H9 (cell line): ENCODE data around the gene ZNF503. TPM values are rescaled to one million over a fixed set of nuclear protein-coding genes. Genes with fewer than 3 reads are reported as not detected.

Experiments used
- DNase-seq: peaks from one replicate; pipeline ENCODE4 v3.0.0-alpha.2; 2017
- H2AFZ ChIP-seq: one replicate; pipeline ENCODE4 v1.6.1; 2013; ENCODE audit warnings: mild to moderate bottlenecking, low read length, control low read depth, moderate library complexity
- H2AK5ac ChIP-seq: 2 replicates; pipeline ENCODE4 v1.6.1; 2013; ENCODE audit warnings: low read length, control low read depth, mixed read lengths; ENCODE audit not compliant: insufficient read length
- H2BK120ac ChIP-seq: one replicate; pipeline ENCODE4 v1.6.1; 2013; ENCODE audit warnings: low read depth, mild to moderate bottlenecking, low read length, control low read depth, inconsistent platforms; ENCODE audit not compliant: poor library complexity, severe bottlenecking
- H2BK12ac ChIP-seq: 2 replicates; pipeline ENCODE4 v1.6.1; 2013; ENCODE audit warnings: low read length, control low read depth, mixed read lengths, low read depth; ENCODE audit not compliant: insufficient read length
- H2BK15ac ChIP-seq: 2 replicates; pipeline ENCODE4 v1.6.1; 2013; ENCODE audit warnings: low read depth, low read length, control low read depth
- H2BK20ac ChIP-seq: one replicate; pipeline ENCODE4 v1.6.1; 2013; ENCODE audit warnings: low read depth, mild to moderate bottlenecking, low read length, control low read depth, inconsistent platforms; ENCODE audit not compliant: poor library complexity, severe bottlenecking
- H2BK5ac ChIP-seq: 2 replicates; pipeline ENCODE4 v1.6.1; 2013; ENCODE audit warnings: low read length, control low read depth, mixed read lengths; ENCODE audit not compliant: insufficient read length
- H3K14ac ChIP-seq: 2 replicates; pipeline ENCODE4 v1.6.1; 2013; ENCODE audit warnings: low read length, control low read depth; ENCODE audit not compliant: insufficient read depth
- H3K18ac ChIP-seq: 2 replicates; pipeline ENCODE4 v1.6.1; 2013; ENCODE audit warnings: low read depth, mild to moderate bottlenecking, mixed read lengths, low read length, control low read depth; ENCODE audit not compliant: insufficient read length
- H3K23ac ChIP-seq: 2 replicates; pipeline ENCODE4 v1.6.1; 2013; ENCODE audit warnings: low read length, control low read depth, mixed read lengths, low read depth; ENCODE audit not compliant: insufficient read length
- H3K23me2 ChIP-seq: 2 replicates; pipeline ENCODE4 v1.6.1; 2013; ENCODE audit warnings: low read depth, mild to moderate bottlenecking, mixed read lengths, low read length, control low read depth; ENCODE audit not compliant: insufficient read length, poor library complexity, severe bottlenecking
- H3K27ac ChIP-seq: 2 replicates; pipeline ENCODE4 v1.5.1; 2013; ENCODE audit warnings: low read length, control low read depth, mixed read lengths, low read depth; ENCODE audit not compliant: insufficient read length
- H3K27me3 ChIP-seq: 2 replicates; pipeline ENCODE4 v1.6.1; 2013; ENCODE audit warnings: low read length, control low read depth, inconsistent platforms; ENCODE audit not compliant: insufficient read depth
- H3K4ac ChIP-seq: 2 replicates; pipeline ENCODE4 v1.6.1; 2013; ENCODE audit warnings: low read depth, mild to moderate bottlenecking, control low read depth, inconsistent platforms, low read length, moderate library complexity
- H3K4me1 ChIP-seq: 2 replicates; pipeline ENCODE4 v1.6.1; 2013; ENCODE audit warnings: low read length, control low read depth, inconsistent platforms; ENCODE audit not compliant: insufficient read depth
- H3K4me2 ChIP-seq: 2 replicates; pipeline ENCODE4 v1.6.1; 2013; ENCODE audit warnings: low read length, control low read depth, mixed read lengths; ENCODE audit not compliant: insufficient read length, insufficient read depth
- H3K56ac ChIP-seq: 2 replicates; pipeline ENCODE4 v1.6.1; 2013; ENCODE audit warnings: low read depth, mild to moderate bottlenecking, mixed read lengths, low read length, control low read depth; ENCODE audit not compliant: insufficient read length
- H3K79me1 ChIP-seq: 2 replicates; pipeline ENCODE4 v1.6.1; 2013; ENCODE audit warnings: low read depth, mild to moderate bottlenecking, moderate library complexity, low read length, control low read depth, inconsistent platforms; ENCODE audit not compliant: insufficient read depth, poor library complexity, severe bottlenecking
- H3K79me2 ChIP-seq: 2 replicates; pipeline ENCODE4 v1.6.1; 2013; ENCODE audit warnings: low read length, control low read depth, inconsistent platforms; ENCODE audit not compliant: insufficient read depth
- H3K9ac ChIP-seq: 2 replicates; pipeline ENCODE4 v1.6.1; 2013; ENCODE audit warnings: low read length, control low read depth, mixed read lengths; ENCODE audit not compliant: insufficient read length; ENCODE audit errors: extremely low read depth
- H3K9me3 ChIP-seq: one replicate; pipeline ENCODE4 v1.6.1; 2013; ENCODE audit warnings: low read depth, low read length, inconsistent platforms; ENCODE audit not compliant: control insufficient read depth
- H3T11ph ChIP-seq: one replicate; pipeline ENCODE4 v1.6.1; 2013; ENCODE audit warnings: mild to moderate bottlenecking, low read length, control low read depth, inconsistent platforms
- H4K20me1 ChIP-seq: one replicate; pipeline ENCODE4 v1.6.1; 2013; ENCODE audit not compliant: control insufficient read depth, insufficient read length, insufficient read depth
- H4K5ac ChIP-seq: 2 replicates; pipeline ENCODE4 v1.6.1; 2013; ENCODE audit warnings: low read depth, mild to moderate bottlenecking, mixed read lengths, low read length, control low read depth; ENCODE audit not compliant: insufficient read length
- H4K8ac ChIP-seq: replicated peaks from 2 replicates; pipeline ENCODE4 v1.6.1; 2013; ENCODE audit warnings: low read length, control low read depth, mixed read lengths, low read depth; ENCODE audit not compliant: insufficient read length
- H4K91ac ChIP-seq: 2 replicates; pipeline ENCODE4 v1.6.1; 2013; ENCODE audit warnings: low read depth, mild to moderate bottlenecking, moderate library complexity, mixed read lengths, low read length, control low read depth; ENCODE audit not compliant: insufficient read length
- H3K27ac Mint-ChIP-seq, 3 experiments: 2 replicates in 2 of 3; 3 replicates in 1 of 3; pipeline ENCODE4 v1.8.0; 2020 to 2021; ENCODE audit warnings: mixed read lengths in 3 of 3, mild to moderate bottlenecking in 1 of 3, moderate library complexity in 1 of 3
- H3K27me3 Mint-ChIP-seq: 2 replicates; pipeline ENCODE4 v1.8.0; 2021; ENCODE audit warnings: low read depth, mild to moderate bottlenecking, moderate library complexity, mixed read lengths
- H3K36me3 Mint-ChIP-seq, 3 experiments: 2 replicates in 2 of 3; 3 replicates in 1 of 3; pipeline ENCODE4 v1.8.0; 2020 to 2021; ENCODE audit warnings: low read depth in 3 of 3, mixed read lengths in 3 of 3; ENCODE audit not compliant: insufficient read depth in 1 of 3
- H3K4me1 Mint-ChIP-seq, 2 experiments: 2 replicates each; pipeline ENCODE4 v1.8.0; 2020; ENCODE audit warnings: mixed read lengths in 2 of 2
- H3K4me3 Mint-ChIP-seq, 2 experiments: 2 replicates in 1 of 2; 3 replicates in 1 of 2; pipeline ENCODE4 v1.8.0; 2020 to 2021; ENCODE audit warnings: mild to moderate bottlenecking in 2 of 2, mixed read lengths in 2 of 2, moderate library complexity in 1 of 2
- H3K9me3 Mint-ChIP-seq, 2 experiments: 2 replicates in 1 of 2; 3 replicates in 1 of 2; pipeline ENCODE4 v1.8.0; 2020; ENCODE audit warnings: mild to moderate bottlenecking in 2 of 2, mixed read lengths in 2 of 2, moderate library complexity in 1 of 2
- CTCF ChIP-seq: fragments of 200-600 bp; sonication (generic); conservative IDR thresholded peaks from 3 replicates; pipeline ENCODE4 v1.8.0; 2021; ENCODE audit warnings: antibody characterized with exemption, mild to moderate bottlenecking
- WGBS: extraction: QIAGEN DNeasy Blood & Tissue Kit; methylation state at CpG from one replicate; pipeline ENCODE4 v1.1.7; 2013; ENCODE audit warnings: missing lambda C conversion rate, low lambda C conversion rate, mixed read lengths; ENCODE audit not compliant: insufficient read length; ENCODE audit errors: extremely low coverage; 5-methylcytosine and 5-hydroxymethylcytosine counted together
- total RNA-seq: library from RNA; stranded (reverse); gene quantifications from 2 replicates; pipeline ENCODE4 v1.2.1, GENCODE V29; 2021

Gene ZNF503
- total RNA-seq, 1 experiment from 2014 or later = 0.09 TPM

- no peak overlapping the region for H2BK20ac ChIP-seq
- no peak overlapping the region for H3K4ac ChIP-seq
- WGBS = no CpG with 5 or more reads among the region's 10 CpGs
- no peak overlapping the region for H2AFZ ChIP-seq
- H3K4me1 ChIP-seq = no peaks in the 10 kb centered on the region
- peaks cover 87% of the 10 kb centered on the region for H3K27me3 ChIP-seq
- H4K20me1 ChIP-seq = peaks cover 3% of the 10 kb centered on the region
- H3K23ac ChIP-seq = no peak overlapping the region
- H2BK12ac ChIP-seq = no peak overlapping the region
- H3K27me3 Mint-ChIP-seq = peaks cover 98% of the 10 kb centered on the region
- H3K9me3 Mint-ChIP-seq = no peaks in the 10 kb centered on the region; a peak in 3 of 5 replicates
- H4K8ac ChIP-seq = no peak overlapping the region
- H3K4me3 Mint-ChIP-seq = peak overlapping the region; percentile 44 to 74
- no peak overlapping the region for H3K4me2 ChIP-seq
- no peak overlapping the region for H2BK15ac ChIP-seq
- no peak for TF ChIP-seq CTCF
- H3K79me2 ChIP-seq = no peaks in the 10 kb centered on the region
- H3K36me3 Mint-ChIP-seq = no peaks in the 10 kb centered on the region; a peak in 1 of 7 replicates
- peaks cover 19 to 31% of the 10 kb centered on the region in 2 experiments for H3K4me1 Mint-ChIP-seq
- no peak overlapping the region for H3K27ac Mint-ChIP-seq
- H2BK5ac ChIP-seq = no peak overlapping the region
- no peak overlapping the region for H3K56ac ChIP-seq
- no peak overlapping the region for H4K5ac ChIP-seq
- no peak overlapping the region for H2AK5ac ChIP-seq
- no peaks in the 10 kb centered on the region for H3K79me1 ChIP-seq
- H2BK120ac ChIP-seq = no peak overlapping the region
- no peaks in the 10 kb centered on the region for H3K9me3 ChIP-seq
- no peak overlapping the region for H3K27ac ChIP-seq
- no peak overlapping the region for H3T11ph ChIP-seq
- no peak overlapping the region for H3K14ac ChIP-seq
- H3K18ac ChIP-seq = no peak overlapping the region
- no peak overlapping the region for H4K91ac ChIP-seq
- no peak for DNase-seq
- no peak overlapping the region for H3K9ac ChIP-seq
- peaks cover 15% of the 10 kb centered on the region for H3K23me2 ChIP-seq
These were observed 8.8 kb upstream of the ZNF503 start for GRCh38 chr10:75410132-75411005.
